Panc1 (cell line): Measurements from ENCODE around the gene HSPA5. TPM values are rescaled to one million over a fixed set of nuclear protein-coding genes. Genes with fewer than 3 reads are reported as not detected.

ENCODE experiments used
- ATAC-seq: fragments of 200-7000 bp; cut with Tn5 transposase; 2 replicates; pipeline ENCODE4 v1.9.1; 2020; ENCODE audit warnings: mild to moderate bottlenecking, moderate library complexity
- BruUV-seq: library from RNA; stranded (reverse); fragments of 400-500 nt; replicated peaks from 2 replicates; lab custom pipeline; 2021; lab: Mats Ljungman, UMichigan
- CTCF ChIA-PET: fragments of 300-600 bp; sonication (Branson Sonifier 250); formaldehyde crosslinking; loops from one replicate; lab custom pipeline; 2022; ENCODE audit warnings: antibody characterized with exemption; lab: Charles Lee
- POLR2A ChIA-PET: fragments of 300-600 bp; sonication (Branson Sonifier 250); formaldehyde crosslinking; loops from one replicate; lab custom pipeline; 2022; ENCODE audit warnings: antibody characterized with exemption; lab: Charles Lee
- DNase-seq: peaks from one replicate; pipeline ENCODE4 v3.0.0-alpha.2; 2010; ENCODE audit warnings: low read depth, low spot score
- H3K27ac ChIP-seq: 2 replicates; pipeline ENCODE4 v1.5.1; 2011; ENCODE audit warnings: mild to moderate bottlenecking, low read length, inconsistent platforms
- H3K27me3 ChIP-seq: fragments of 200-500 bp; sonication (Bioruptor generic); 2 replicates; pipeline ENCODE4 v1.6.0; 2014; ENCODE audit warnings: low read length, inconsistent platforms; ENCODE audit not compliant: control insufficient read depth, insufficient read depth
- H3K36me3 ChIP-seq: fragments of 200-500 bp; sonication (Bioruptor generic); 2 replicates; pipeline ENCODE4 v1.5.1; 2014; ENCODE audit warnings: inconsistent platforms, mild to moderate bottlenecking, low read length, moderate library complexity; ENCODE audit not compliant: control insufficient read depth, insufficient read depth
- H3K4me1 ChIP-seq: 2 replicates; pipeline ENCODE4 v1.5.1; 2011; ENCODE audit warnings: inconsistent platforms, mild to moderate bottlenecking, low read length, moderate library complexity; ENCODE audit not compliant: control insufficient read depth, insufficient read depth
- H3K4me3 ChIP-seq, 2 experiments: 2 replicates each; pipeline ENCODE4 v1.5.1; 2011 to 2012; ENCODE audit warnings: low read depth in 2 of 2, low read length in 2 of 2, mild to moderate bottlenecking in 2 of 2, inconsistent platforms in 1 of 2, moderate library complexity in 1 of 2
- H3K9me3 ChIP-seq: fragments of 200-500 bp; sonication (Bioruptor generic); 2 replicates; pipeline ENCODE4 v1.5.1; 2014; ENCODE audit warnings: low read depth, mild to moderate bottlenecking, inconsistent platforms, low read length, moderate library complexity; ENCODE audit not compliant: control insufficient read depth, insufficient read depth
- POLR2AphosphoS5 ChIP-seq: IDR thresholded peaks from 2 replicates; pipeline ENCODE4 v1.6.1; 2012; ENCODE audit warnings: mild to moderate bottlenecking, low read depth, low read length, moderate library complexity
- SIN3A ChIP-seq: IDR thresholded peaks from 2 replicates; pipeline ENCODE4 v1.6.1; 2012; ENCODE audit warnings: low read depth, mild to moderate bottlenecking, low read length, moderate library complexity, borderline replicate concordance; ENCODE audit not compliant: insufficient read depth
- TCF7L2 ChIP-seq: IDR thresholded peaks from 2 replicates; pipeline ENCODE4 v1.6.1; 2011; ENCODE audit warnings: mild to moderate bottlenecking, low read depth, low read length, inconsistent platforms
- in situ Hi-C: cut with HindIII; loops from 2 replicates; pipeline ENCODE4 v1.10.0; 2016; ENCODE audit warnings: low sequenced_read_pairs, low pct_unique_long_range_greater_than_20kb
- intact Hi-C: fragments of 100-400 bp; cut with micrococcal nuclease; formaldehyde crosslinking; loops from one replicate; pipeline ENCODE4 v1.10.0; 2022; ENCODE audit not compliant: unreplicated experiment
- total RNA-seq: library from RNA; stranded (reverse); gene quantifications from one replicate; pipeline ENCODE4 v1.2.1, GENCODE V29; 2021; ENCODE audit not compliant: unreplicated experiment
- TF ChIP-seq, protein P1 (sequence below): fragments of 450-650 bp; IDR thresholded peaks from 2 replicates; pipeline ENCODE4 v1.5.1; 2017; ENCODE audit warnings: mild to moderate bottlenecking
- TF ChIP-seq, protein P2 (sequence below), 2 experiments: IDR thresholded peaks; 2 replicates each; pipeline ENCODE4 v1.6.1; 2011 to 2012; ENCODE audit warnings: low read depth in 2 of 2, control low read depth in 1 of 2, low read length in 1 of 2, mild to moderate bottlenecking in 1 of 2, moderate library complexity in 1 of 2; ENCODE audit not compliant: insufficient read depth in 1 of 2

Gene HSPA5
- total RNA-seq, 1 experiment from 2014 or later, result 281 TPM

DNA sequence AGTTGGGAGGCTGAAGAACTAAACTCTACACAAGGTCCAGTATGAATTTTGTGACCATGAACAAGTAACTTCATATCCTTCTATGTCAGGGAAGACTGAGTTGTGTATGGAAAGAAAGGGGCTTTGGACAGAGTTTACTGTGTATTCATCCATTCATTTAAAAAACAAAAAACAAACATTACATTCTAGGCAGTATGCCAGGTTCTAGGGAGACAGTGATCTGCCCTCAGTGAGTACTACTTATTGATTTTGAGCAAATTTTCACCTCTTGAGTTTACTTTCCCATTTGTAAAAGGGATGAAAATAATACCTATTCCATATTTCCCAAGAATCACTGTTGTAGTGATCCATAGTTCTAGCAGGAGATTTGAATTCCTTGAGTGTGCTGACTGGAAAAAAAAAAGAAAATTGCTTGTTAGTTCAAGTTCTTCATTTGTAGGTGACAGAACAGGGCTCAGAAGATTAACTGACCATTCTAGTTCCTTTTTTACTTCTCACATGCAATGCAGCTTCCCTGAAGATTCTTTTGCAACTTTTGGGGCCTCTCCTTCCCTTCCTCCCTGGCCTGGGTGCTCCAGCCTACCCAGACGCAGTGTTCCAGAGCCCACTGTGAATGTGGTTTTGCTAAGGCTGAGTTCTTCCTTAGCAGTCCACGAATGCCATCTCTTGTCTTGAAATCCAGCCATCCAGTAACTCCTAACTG lies 17.8 kb upstream of the HSPA5 start:
- Histone ChIP-seq H3K4me1 (peaks cover 11% of the 10 kb centered on the region), H3K27ac (peak overlapping the region; percentile 57; the same call in 1 of the 2 replicates), H3K27me3 (no peaks in the 10 kb centered on the region), H3K36me3 (peaks cover 3% of the 10 kb centered on the region; the same call in 1 of the 2 replicates), H3K9me3 (no peaks in the 10 kb centered on the region), H3K4me3 (no peak overlapping the region)
- ATAC-seq, result no peak
- intact Hi-C loops, result loop anchor here (5.0 kb wide), 1 partner anchor 113 kb away; no protein-coding TSS in a partner anchor
- CTCF ChIA-PET, result no interaction called here
- in situ Hi-C loops, result no loop called here
- POLR2A ChIA-PET, result no interaction called here
- no TSS peak for BruUV-seq
- TF ChIP-seq SIN3A (no peak), POLR2AphosphoS5 (no peak), TCF7L2 (no peak)
- TF ChIP-seq, protein P1, sequence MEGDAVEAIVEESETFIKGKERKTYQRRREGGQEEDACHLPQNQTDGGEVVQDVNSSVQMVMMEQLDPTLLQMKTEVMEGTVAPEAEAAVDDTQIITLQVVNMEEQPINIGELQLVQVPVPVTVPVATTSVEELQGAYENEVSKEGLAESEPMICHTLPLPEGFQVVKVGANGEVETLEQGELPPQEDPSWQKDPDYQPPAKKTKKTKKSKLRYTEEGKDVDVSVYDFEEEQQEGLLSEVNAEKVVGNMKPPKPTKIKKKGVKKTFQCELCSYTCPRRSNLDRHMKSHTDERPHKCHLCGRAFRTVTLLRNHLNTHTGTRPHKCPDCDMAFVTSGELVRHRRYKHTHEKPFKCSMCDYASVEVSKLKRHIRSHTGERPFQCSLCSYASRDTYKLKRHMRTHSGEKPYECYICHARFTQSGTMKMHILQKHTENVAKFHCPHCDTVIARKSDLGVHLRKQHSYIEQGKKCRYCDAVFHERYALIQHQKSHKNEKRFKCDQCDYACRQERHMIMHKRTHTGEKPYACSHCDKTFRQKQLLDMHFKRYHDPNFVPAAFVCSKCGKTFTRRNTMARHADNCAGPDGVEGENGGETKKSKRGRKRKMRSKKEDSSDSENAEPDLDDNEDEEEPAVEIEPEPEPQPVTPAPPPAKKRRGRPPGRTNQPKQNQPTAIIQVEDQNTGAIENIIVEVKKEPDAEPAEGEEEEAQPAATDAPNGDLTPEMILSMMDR, result no peak
- TF ChIP-seq, protein P2, sequence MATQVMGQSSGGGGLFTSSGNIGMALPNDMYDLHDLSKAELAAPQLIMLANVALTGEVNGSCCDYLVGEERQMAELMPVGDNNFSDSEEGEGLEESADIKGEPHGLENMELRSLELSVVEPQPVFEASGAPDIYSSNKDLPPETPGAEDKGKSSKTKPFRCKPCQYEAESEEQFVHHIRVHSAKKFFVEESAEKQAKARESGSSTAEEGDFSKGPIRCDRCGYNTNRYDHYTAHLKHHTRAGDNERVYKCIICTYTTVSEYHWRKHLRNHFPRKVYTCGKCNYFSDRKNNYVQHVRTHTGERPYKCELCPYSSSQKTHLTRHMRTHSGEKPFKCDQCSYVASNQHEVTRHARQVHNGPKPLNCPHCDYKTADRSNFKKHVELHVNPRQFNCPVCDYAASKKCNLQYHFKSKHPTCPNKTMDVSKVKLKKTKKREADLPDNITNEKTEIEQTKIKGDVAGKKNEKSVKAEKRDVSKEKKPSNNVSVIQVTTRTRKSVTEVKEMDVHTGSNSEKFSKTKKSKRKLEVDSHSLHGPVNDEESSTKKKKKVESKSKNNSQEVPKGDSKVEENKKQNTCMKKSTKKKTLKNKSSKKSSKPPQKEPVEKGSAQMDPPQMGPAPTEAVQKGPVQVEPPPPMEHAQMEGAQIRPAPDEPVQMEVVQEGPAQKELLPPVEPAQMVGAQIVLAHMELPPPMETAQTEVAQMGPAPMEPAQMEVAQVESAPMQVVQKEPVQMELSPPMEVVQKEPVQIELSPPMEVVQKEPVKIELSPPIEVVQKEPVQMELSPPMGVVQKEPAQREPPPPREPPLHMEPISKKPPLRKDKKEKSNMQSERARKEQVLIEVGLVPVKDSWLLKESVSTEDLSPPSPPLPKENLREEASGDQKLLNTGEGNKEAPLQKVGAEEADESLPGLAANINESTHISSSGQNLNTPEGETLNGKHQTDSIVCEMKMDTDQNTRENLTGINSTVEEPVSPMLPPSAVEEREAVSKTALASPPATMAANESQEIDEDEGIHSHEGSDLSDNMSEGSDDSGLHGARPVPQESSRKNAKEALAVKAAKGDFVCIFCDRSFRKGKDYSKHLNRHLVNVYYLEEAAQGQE (IDR thresholded peaks at IDR 0.05; ENCODE audit: insufficient read depth in 1 of 2, low read depth in 2 of 2, low read length in 1 of 2), result no peak
- DNase-seq, result no peak

DNA sequence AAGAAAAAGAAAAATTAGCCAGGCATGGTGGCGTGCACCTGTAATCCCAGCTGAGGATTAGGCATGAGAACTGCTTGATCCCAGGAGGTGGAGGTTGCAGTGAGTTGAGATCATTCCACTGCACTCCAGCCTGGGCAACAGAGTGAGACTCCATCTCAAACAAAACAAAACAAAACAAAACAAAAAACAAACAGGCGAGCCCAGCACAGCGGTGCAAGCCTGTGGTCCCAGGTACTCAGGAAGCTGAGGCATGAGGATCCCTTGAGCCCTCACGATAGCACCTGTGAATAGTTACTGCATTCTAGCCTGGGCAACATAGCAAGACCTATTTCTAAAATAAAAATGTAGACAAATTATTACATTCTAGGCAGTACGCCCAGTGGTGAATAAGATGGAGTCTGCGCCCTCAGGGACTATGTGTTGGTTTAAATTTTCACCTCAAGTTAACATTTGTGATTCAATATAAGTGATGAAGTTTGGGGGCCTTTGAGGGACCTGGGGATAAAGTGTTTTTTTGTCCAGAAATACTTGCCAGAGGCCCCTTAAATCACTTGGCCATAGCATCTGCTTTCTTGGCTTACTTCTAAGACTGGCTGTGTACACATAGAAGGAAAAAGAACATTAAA lies 17.1 kb upstream of the HSPA5 start:
- no peaks in the 10 kb centered on the region for H3K27me3 ChIP-seq
- no peak for DNase-seq
- POLR2A ChIA-PET, result no interaction called here
- TF ChIP-seq TCF7L2 (no peak), POLR2AphosphoS5 (no peak), SIN3A (no peak)
- TF ChIP-seq, protein P2 (IDR thresholded peaks at IDR 0.05; ENCODE audit: insufficient read depth in 1 of 2, low read depth in 2 of 2, low read length in 1 of 2), result no peak
- TF ChIP-seq, protein P1, result no peak
- peaks cover 3% of the 10 kb centered on the region; the same call in 1 of the 2 replicates for H3K36me3 ChIP-seq
- peak overlapping the region; percentile 29; the same call in 1 of the 2 replicates for H3K27ac ChIP-seq
- no TSS peak for BruUV-seq
- in situ Hi-C loops, result no loop called here
- intact Hi-C loops, result loop anchor here (5.0 kb wide), 1 partner anchor 114 kb away; no protein-coding TSS in a partner anchor
- no peak overlapping the region for H3K4me3 ChIP-seq
- no peaks in the 10 kb centered on the region for H3K9me3 ChIP-seq
- no peak for ATAC-seq
- CTCF ChIA-PET, result no interaction called here
- peaks cover 11% of the 10 kb centered on the region for H3K4me1 ChIP-seq
